ENCODE results near the gene TPST2.

TPST2 gene

DNA sequence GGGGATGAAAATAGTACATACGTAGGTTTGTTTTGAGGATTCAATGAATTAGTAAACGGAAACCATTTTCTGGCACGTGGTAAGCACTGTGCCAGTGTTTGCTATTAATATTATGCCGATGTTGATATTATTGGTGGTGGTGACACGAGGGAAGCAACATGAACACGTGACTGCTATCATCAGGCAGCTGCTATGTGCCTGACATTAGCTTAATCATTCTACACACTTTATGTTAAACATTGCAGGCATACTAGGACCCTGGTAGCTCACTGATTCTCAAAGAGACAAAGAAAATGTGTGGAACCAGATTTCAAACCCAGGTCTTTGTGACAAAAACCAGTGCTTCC is 105.6 kb downstream of the TPST2 start:
- Histone ChIP-seq H3K4me1 (ENCODE audit: control insufficient read depth, insufficient read depth, low read length) (peaks cover 26% of the 10 kb centered on the region), H3K9me3 (replicated peaks; ENCODE audit: low read length) (no peaks in the 10 kb centered on the region), H3K9ac (ENCODE audit: low read depth, low read length) (peak overlapping the region; percentile 98), H3K4me2 (ENCODE audit: low read length) (peak overlapping the region; percentile 85), H3K4me3 (ENCODE audit: low read length) (peak overlapping the region; percentile 95), H3K36me3 (ENCODE audit: insufficient read depth, low read length) (peaks cover 22% of the 10 kb centered on the region), H3K27me3 (ENCODE audit: control insufficient read depth, insufficient read depth, low read length) (no peaks in the 10 kb centered on the region)

- no peaks in the 10 kb centered on the region for H3K9me3 ChIP-seq (replicated peaks; ENCODE audit: low read length)
- peaks cover 20% of the 10 kb centered on the region for H3K36me3 ChIP-seq (ENCODE audit: insufficient read depth, low read length)
- peak within 1 kb of the TSS; percentile 95 for H3K4me2 ChIP-seq (ENCODE audit: low read length)
- H3K4me3 ChIP-seq (ENCODE audit: low read length): peak within 1 kb of the TSS; percentile 95
- no peaks in the 10 kb centered on the region for H3K27me3 ChIP-seq (ENCODE audit: control insufficient read depth, insufficient read depth, low read length)
- H3K4me1 ChIP-seq (ENCODE audit: control insufficient read depth, insufficient read depth, low read length): peaks cover 26% of the 10 kb centered on the region
- H3K9ac ChIP-seq (ENCODE audit: low read depth, low read length): peak within 1 kb of the TSS; percentile 98
Observed at GRCh38 chr22:26483439-26484359, 106.2 kb downstream of the TPST2 start, which contains the start of the genes HPS4 and SRRD. Gene HPS4 (minus strand): TSS chr22:26483783. CDS start chr22:26481762, 2,021 bp downstream. Gene SRRD (plus strand): TSS chr22:26483877. CDS start chr22:26483891, 14 bp downstream.

GRCh38 chr22:26483043-26483438 is 106.9 kb downstream of the TPST2 start:
- Histone ChIP-seq H3K4me1 (ENCODE audit: control insufficient read depth, insufficient read depth, low read length) (peaks cover 26% of the 10 kb centered on the region), H3K27me3 (ENCODE audit: control insufficient read depth, insufficient read depth, low read length) (no peaks in the 10 kb centered on the region), H3K4me3 (ENCODE audit: low read length) (peak overlapping the region; percentile 95), H3K36me3 (ENCODE audit: insufficient read depth, low read length) (peaks cover 14% of the 10 kb centered on the region), H3K4me2 (ENCODE audit: low read length) (peak overlapping the region; percentile 95), H3K9me3 (replicated peaks; ENCODE audit: low read length) (no peaks in the 10 kb centered on the region), H3K9ac (ENCODE audit: low read depth, low read length) (peak overlapping the region; percentile 98)

DNA sequence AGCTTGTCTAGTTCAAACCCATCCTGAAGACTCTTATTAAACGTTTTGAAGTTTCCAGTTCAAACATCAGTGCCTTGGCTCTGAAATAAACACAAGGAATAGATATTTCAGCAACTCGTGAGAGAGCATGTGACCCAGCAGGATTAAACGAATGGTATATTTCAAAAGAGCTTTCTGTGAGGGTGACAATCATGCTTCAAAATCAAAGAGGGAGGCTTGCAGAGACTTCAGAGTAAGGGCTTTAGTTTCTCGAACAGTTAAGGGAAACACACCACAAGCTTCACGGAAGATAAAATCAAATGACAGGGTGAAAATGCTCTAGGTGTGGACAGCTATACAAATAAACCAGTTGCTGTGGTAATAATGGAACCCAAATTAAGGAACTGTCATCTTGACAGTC is 107.8 kb downstream of the TPST2 start:
- H3K9me3 ChIP-seq (replicated peaks; ENCODE audit: low read length): no peaks in the 10 kb centered on the region
- peaks cover 29% of the 10 kb centered on the region for H3K4me1 ChIP-seq (ENCODE audit: control insufficient read depth, insufficient read depth, low read length)
- no peaks in the 10 kb centered on the region for H3K27me3 ChIP-seq (ENCODE audit: control insufficient read depth, insufficient read depth, low read length)
- peaks cover 17% of the 10 kb centered on the region for H3K36me3 ChIP-seq (ENCODE audit: insufficient read depth, low read length)
- H3K9ac ChIP-seq (ENCODE audit: low read depth, low read length): peak overlapping the region; percentile 98
- peak overlapping the region; percentile 95 for H3K4me2 ChIP-seq (ENCODE audit: low read length)
- peak overlapping the region; percentile 95 for H3K4me3 ChIP-seq (ENCODE audit: low read length)

- Histone ChIP-seq H3K4me1 (ENCODE audit: control insufficient read depth, insufficient read depth, low read length) (peaks cover 34% of the 10 kb centered on the region), H3K36me3 (ENCODE audit: insufficient read depth, low read length) (peaks cover 20% of the 10 kb centered on the region), H3K9ac (ENCODE audit: low read depth, low read length) (no peak overlapping the region), H3K4me3 (ENCODE audit: low read length) (no peak overlapping the region), H3K27me3 (ENCODE audit: control insufficient read depth, insufficient read depth, low read length) (no peaks in the 10 kb centered on the region), H3K4me2 (ENCODE audit: low read length) (no peak overlapping the region), H3K9me3 (replicated peaks; ENCODE audit: low read length) (no peaks in the 10 kb centered on the region)
Observed at GRCh38 chr22:26481694-26482093, 108.2 kb downstream of the TPST2 start.

DNA sequence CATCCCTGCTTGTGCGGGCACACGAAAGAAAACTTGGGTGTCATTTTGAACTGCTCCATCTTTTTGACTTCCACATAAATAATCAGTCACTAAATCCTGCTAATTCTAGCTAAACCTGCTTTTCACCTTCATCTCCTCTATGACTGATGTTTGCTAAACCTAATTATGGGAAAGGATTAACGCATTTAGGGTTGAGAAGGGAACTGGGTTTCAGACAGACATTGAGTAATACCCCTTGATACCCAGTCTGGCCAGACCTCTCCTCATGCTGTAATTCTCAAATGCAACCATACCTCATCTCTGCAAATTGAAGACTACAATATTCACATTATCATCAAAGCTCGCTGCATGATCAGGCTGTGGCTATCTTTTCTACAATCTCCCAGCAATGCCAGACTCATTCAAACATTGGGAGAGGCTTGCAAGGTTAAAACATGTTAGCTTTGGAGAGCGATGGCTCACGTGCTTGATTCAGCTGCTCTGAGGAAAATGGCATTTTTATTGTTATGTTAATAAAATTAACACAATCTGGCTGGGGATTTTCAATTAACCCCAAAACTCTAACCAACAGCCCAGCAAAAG is 108.7 kb downstream of the TPST2 start:
- no peaks in the 10 kb centered on the region for H3K27me3 ChIP-seq (ENCODE audit: control insufficient read depth, insufficient read depth, low read length)
- H3K9me3 ChIP-seq (replicated peaks; ENCODE audit: low read length): no peaks in the 10 kb centered on the region
- H3K4me1 ChIP-seq (ENCODE audit: control insufficient read depth, insufficient read depth, low read length): peaks cover 36% of the 10 kb centered on the region
- no peak overlapping the region for H3K4me2 ChIP-seq (ENCODE audit: low read length)
- H3K9ac ChIP-seq (ENCODE audit: low read depth, low read length): no peak overlapping the region
- H3K4me3 ChIP-seq (ENCODE audit: low read length): no peak overlapping the region
- H3K36me3 ChIP-seq (ENCODE audit: insufficient read depth, low read length): peaks cover 25% of the 10 kb centered on the region

GRCh38 chr22:26480611-26480932 is 109.4 kb downstream of the TPST2 start:
- H3K4me1 ChIP-seq (ENCODE audit: control insufficient read depth, insufficient read depth, low read length): peaks cover 34% of the 10 kb centered on the region

GRCh38 chr22:26479792-26480610 is 109.9 kb downstream of the TPST2 start:
- peaks cover 30% of the 10 kb centered on the region for H3K4me1 ChIP-seq (ENCODE audit: control insufficient read depth, insufficient read depth, low read length)
- H3K36me3 ChIP-seq (ENCODE audit: insufficient read depth, low read length): peaks cover 24% of the 10 kb centered on the region
- H3K4me3 ChIP-seq (ENCODE audit: low read length): no peak overlapping the region
- no peak overlapping the region for H3K9ac ChIP-seq (ENCODE audit: low read depth, low read length)
- H3K9me3 ChIP-seq (replicated peaks; ENCODE audit: low read length): no peaks in the 10 kb centered on the region
- H3K27me3 ChIP-seq (ENCODE audit: control insufficient read depth, insufficient read depth, low read length): no peaks in the 10 kb centered on the region
- H3K4me2 ChIP-seq (ENCODE audit: low read length): peak overlapping the region; percentile 8

More at GRCh38 chr22:26480611-26480932, 109.4 kb downstream of the TPST2 start:
- no peak overlapping the region for H3K4me2 ChIP-seq (ENCODE audit: low read length)
- no peaks in the 10 kb centered on the region for H3K9me3 ChIP-seq (replicated peaks; ENCODE audit: low read length)
- no peaks in the 10 kb centered on the region for H3K27me3 ChIP-seq (ENCODE audit: control insufficient read depth, insufficient read depth, low read length)
- H3K4me3 ChIP-seq (ENCODE audit: low read length): no peak overlapping the region
- peaks cover 24% of the 10 kb centered on the region for H3K36me3 ChIP-seq (ENCODE audit: insufficient read depth, low read length)
- H3K9ac ChIP-seq (ENCODE audit: low read depth, low read length): no peak overlapping the region

- peak overlapping the region; percentile 8 for H3K4me2 ChIP-seq (ENCODE audit: low read length)
- H3K36me3 ChIP-seq (ENCODE audit: insufficient read depth, low read length): peaks cover 24% of the 10 kb centered on the region
- peaks cover 28% of the 10 kb centered on the region for H3K4me1 ChIP-seq (ENCODE audit: control insufficient read depth, insufficient read depth, low read length)
- no peak overlapping the region for H3K9ac ChIP-seq (ENCODE audit: low read depth, low read length)
- no peaks in the 10 kb centered on the region for H3K9me3 ChIP-seq (replicated peaks; ENCODE audit: low read length)
- H3K27me3 ChIP-seq (ENCODE audit: control insufficient read depth, insufficient read depth, low read length): no peaks in the 10 kb centered on the region
- H3K4me3 ChIP-seq (ENCODE audit: low read length): no peak overlapping the region
Observed at GRCh38 chr22:26479043-26479791, 110.7 kb downstream of the TPST2 start.

DNA sequence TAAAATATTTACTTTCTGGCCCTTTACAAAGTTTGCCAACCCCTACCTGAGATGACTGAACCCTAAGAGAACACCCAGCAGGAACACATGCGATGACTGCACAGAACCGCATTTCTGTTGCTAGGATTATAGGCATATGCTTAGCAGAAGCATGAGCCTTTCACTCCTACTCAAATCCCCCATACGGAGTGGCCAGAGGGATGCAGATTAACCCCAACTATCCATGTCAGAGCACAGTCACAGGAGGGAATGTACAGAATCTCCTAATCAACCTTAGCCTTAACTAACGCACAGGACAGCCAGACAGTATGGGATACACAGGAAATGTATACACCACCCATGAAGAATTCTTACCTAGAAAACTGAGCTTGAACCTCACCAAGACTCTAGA is 112.6 kb downstream of the TPST2 start:
- Histone ChIP-seq H3K9me3 (replicated peaks; ENCODE audit: low read length) (no peaks in the 10 kb centered on the region), H3K4me3 (ENCODE audit: low read length) (no peak overlapping the region), H3K27me3 (ENCODE audit: control insufficient read depth, insufficient read depth, low read length) (no peaks in the 10 kb centered on the region), H3K4me2 (ENCODE audit: low read length) (no peak overlapping the region), H3K4me1 (ENCODE audit: control insufficient read depth, insufficient read depth, low read length) (peaks cover 21% of the 10 kb centered on the region), H3K36me3 (ENCODE audit: insufficient read depth, low read length) (peaks cover 33% of the 10 kb centered on the region), H3K9ac (ENCODE audit: low read depth, low read length) (no peak overlapping the region)
